H1 (cell line): ENCODE data around the gene SIRT3. TPM values are rescaled to one million over a fixed set of nuclear protein-coding genes. Genes with fewer than 3 reads are reported as not detected.

Experiments
- CTCF ChIA-PET: fragments of 300-600 bp; sonication (Branson Sonifier 250); formaldehyde crosslinking; loops from one replicate; lab custom pipeline; 2021; ENCODE audit not compliant: partially characterized antibody; lab: Charles Lee
- POLR2A ChIA-PET: fragments of 300-600 bp; sonication (Branson Sonifier 250); formaldehyde crosslinking; loops from one replicate; lab custom pipeline; 2021; ENCODE audit warnings: inconsistent platforms; ENCODE audit not compliant: partially characterized antibody; lab: Charles Lee
- DNase-seq, 2 experiments: peaks; one replicate each; pipeline versions ENCODE4 v3.0.0 to v3.0.0-alpha.2; 2010 to 2022; ENCODE audit warnings: low spot score in 2 of 2, low read depth in 1 of 2, mixed read lengths in 1 of 2
- FAIRE-seq: peaks from 2 replicates; lab custom pipeline; 2011; peaks lifted over from hg19 to GRCh38; lab: Jason Lieb, UNC
- H2AFZ ChIP-seq: 2 replicates; pipeline ENCODE4 v1.8.1; 2012; ENCODE audit warnings: low read length, inconsistent platforms
- H2AK5ac ChIP-seq: 2 replicates; pipeline ENCODE4 v1.6.1; 2013; ENCODE audit warnings: low read depth, low read length
- H2BK120ac ChIP-seq: replicated peaks from 2 replicates; pipeline ENCODE3; 2013; ENCODE audit warnings: low read depth, low read length, inconsistent platforms
- H2BK12ac ChIP-seq: 2 replicates; pipeline ENCODE4 v1.6.1; 2013; ENCODE audit warnings: low read depth, low read length
- H2BK15ac ChIP-seq: 2 replicates; pipeline ENCODE4 v1.6.1; 2013; ENCODE audit warnings: low read length
- H2BK20ac ChIP-seq: 2 replicates; pipeline ENCODE4 v1.6.1; 2013; ENCODE audit warnings: low read length
- H2BK5ac ChIP-seq: 2 replicates; pipeline ENCODE4 v1.6.1; 2013; ENCODE audit warnings: low read depth, low read length
- H3K14ac ChIP-seq: 2 replicates; pipeline ENCODE4 v1.6.1; 2013; ENCODE audit warnings: inconsistent platforms; ENCODE audit not compliant: insufficient read length
- H3K18ac ChIP-seq: 2 replicates; pipeline ENCODE4 v1.6.1; 2013; ENCODE audit warnings: low read length; ENCODE audit errors: extremely low read depth
- H3K23ac ChIP-seq: 2 replicates; pipeline ENCODE4 v1.6.1; 2013; ENCODE audit warnings: inconsistent platforms; ENCODE audit not compliant: insufficient read length
- H3K23me2 ChIP-seq: 2 replicates; pipeline ENCODE4 v1.6.1; 2013; ENCODE audit warnings: low read depth, low read length
- H3K27ac ChIP-seq: 2 replicates; pipeline ENCODE4 v1.6.1; 2011; ENCODE audit warnings: low read depth, low read length, inconsistent platforms
- H3K27me3 ChIP-seq, 4 experiments: replicated peaks in 1 of 4; 1 replicate in 1 of 4; 2 replicates in 3 of 4; pipeline versions ENCODE4 v1.6.1 to v1.8.1; 2011 to 2013; ENCODE audit warnings: low read length in 3 of 4, mild to moderate bottlenecking in 3 of 4, inconsistent platforms in 2 of 4, mixed read lengths in 2 of 4, moderate library complexity in 1 of 4; ENCODE audit not compliant: control insufficient read depth in 3 of 4, insufficient read depth in 3 of 4; ENCODE audit errors: extremely low read depth in 1 of 4
- H3K36me3 ChIP-seq, 4 experiments: 2 replicates each; pipeline versions ENCODE4 v1.6.1 to v1.8.1; 2011 to 2013; ENCODE audit warnings: mild to moderate bottlenecking in 4 of 4, low read length in 3 of 4, moderate library complexity in 2 of 4, control low read depth in 1 of 4, inconsistent platforms in 1 of 4; ENCODE audit not compliant: insufficient read depth in 4 of 4, control insufficient read depth in 2 of 4
- H3K4ac ChIP-seq: replicated peaks from 2 replicates; pipeline ENCODE3; 2013; ENCODE audit warnings: low read length, low read depth, mixed read lengths, inconsistent platforms; ENCODE audit not compliant: insufficient read length
- H3K4me1 ChIP-seq, 4 experiments: replicated peaks in 1 of 4; 1 replicate in 1 of 4; 2 replicates in 3 of 4; pipeline versions ENCODE4 v1.6.1 to v1.8.1; 2011 to 2013; ENCODE audit warnings: low read length in 3 of 4, inconsistent platforms in 2 of 4, mixed read lengths in 1 of 4; ENCODE audit not compliant: insufficient read depth in 4 of 4, control insufficient read depth in 3 of 4
- H3K4me2 ChIP-seq, 2 experiments: 2 replicates each; pipeline versions ENCODE4 v1.6.1 to v1.8.1; 2011 to 2013; ENCODE audit warnings: low read depth in 2 of 2, low read length in 2 of 2, control low read depth in 1 of 2, inconsistent platforms in 1 of 2, mild to moderate bottlenecking in 1 of 2; ENCODE audit not compliant: insufficient read depth in 1 of 2
- H3K4me3 ChIP-seq, 4 experiments: fragments of 200-600, 300-600 bp in 1 of 4; sonication (generic), shearing (Covaris generic), sonication (Bioruptor Twin) in 1 of 4; 2 replicates each; pipeline versions ENCODE4 v1.5.1 to v1.8.1; 2011 to 2016; ENCODE audit warnings: low read length in 4 of 4, low read depth in 3 of 4, control low read depth in 2 of 4, inconsistent platforms in 2 of 4, mild to moderate bottlenecking in 2 of 4, mixed read lengths in 1 of 4, moderate library complexity in 1 of 4; ENCODE audit not compliant: insufficient read depth in 2 of 4; ENCODE audit errors: extremely low read depth in 1 of 4
- H3K56ac ChIP-seq: replicated peaks from 2 replicates; pipeline ENCODE3; 2013; ENCODE audit warnings: low read depth, mild to moderate bottlenecking, mixed read lengths, low read length, inconsistent platforms; ENCODE audit not compliant: insufficient read length
- H3K79me1 ChIP-seq: 2 replicates; pipeline ENCODE4 v1.6.1; 2013; ENCODE audit warnings: low read depth, low read length, control low read depth
- H3K79me2 ChIP-seq, 2 experiments: 2 replicates each; pipeline versions ENCODE4 v1.6.1 to v1.8.1; 2012 to 2013; ENCODE audit warnings: low read length in 2 of 2, mild to moderate bottlenecking in 2 of 2, inconsistent platforms in 1 of 2; ENCODE audit not compliant: insufficient read depth in 2 of 2, control insufficient read depth in 1 of 2
- H3K9ac ChIP-seq, 4 experiments: replicated peaks in 1 of 4; 1 replicate in 1 of 4; 2 replicates in 3 of 4; pipeline versions ENCODE4 v1.6.1 to v1.8.1; 2011 to 2013; ENCODE audit warnings: low read depth in 3 of 4, low read length in 3 of 4, control low read depth in 2 of 4, mild to moderate bottlenecking in 2 of 4, moderate library complexity in 2 of 4, inconsistent platforms in 1 of 4; ENCODE audit errors: extremely low read depth in 1 of 4
- H3K9me3 ChIP-seq, 2 experiments: 2 replicates each; pipeline versions ENCODE4 v1.6.1 to v1.8.1; 2012 to 2013; ENCODE audit warnings: mild to moderate bottlenecking in 2 of 2, moderate library complexity in 2 of 2, control low read depth in 1 of 2, inconsistent platforms in 1 of 2, low read depth in 1 of 2, low read length in 1 of 2, mixed read lengths in 1 of 2; ENCODE audit not compliant: insufficient read depth in 2 of 2
- H4K20me1 ChIP-seq, 2 experiments: replicated peaks in 1 of 2; 2 replicates each; pipeline versions ENCODE3 to v1.8.1; 2011 to 2013; ENCODE audit warnings: inconsistent platforms in 2 of 2, low read length in 2 of 2, mild to moderate bottlenecking in 1 of 2; ENCODE audit not compliant: insufficient read depth in 2 of 2, control insufficient read depth in 1 of 2
- H4K5ac ChIP-seq: 2 replicates; pipeline ENCODE4 v1.6.1; 2013; ENCODE audit warnings: low read length, low read depth, mixed read lengths, inconsistent platforms; ENCODE audit not compliant: insufficient read length
- H4K8ac ChIP-seq: 2 replicates; pipeline ENCODE4 v1.8.0; 2013; ENCODE audit warnings: mild to moderate bottlenecking, moderate library complexity, low read length, inconsistent platforms; ENCODE audit not compliant: insufficient read depth; ENCODE audit errors: extremely low read depth
- H4K91ac ChIP-seq: replicated peaks from 2 replicates; pipeline ENCODE3; 2013; ENCODE audit warnings: low read length, mixed read lengths, inconsistent platforms; ENCODE audit not compliant: insufficient read length
- CHD1 ChIP-seq: IDR thresholded peaks from 2 replicates; pipeline ENCODE4 v1.6.1; 2012; ENCODE audit warnings: low read depth, low read length, improper control_type of control experiment
- EGR1 ChIP-seq: IDR thresholded peaks from 2 replicates; pipeline ENCODE4 v1.6.1; 2011; ENCODE audit warnings: low read depth, low read length, borderline replicate concordance
- JUN ChIP-seq: IDR thresholded peaks from 2 replicates; pipeline ENCODE4 v1.6.1; 2011; ENCODE audit warnings: low read depth, mild to moderate bottlenecking, improper control_type of control experiment, low read length
- JUND ChIP-seq: IDR thresholded peaks from 2 replicates; pipeline ENCODE4 v1.6.1; 2011; ENCODE audit warnings: mild to moderate bottlenecking, improper control_type of control experiment, low read length
- RFX5 ChIP-seq: IDR thresholded peaks from 2 replicates; pipeline ENCODE4 v1.6.1; 2011; ENCODE audit warnings: low read depth, low read length, improper control_type of control experiment, borderline replicate concordance
- RNF2 ChIP-seq: fragments of 200-900, 300-1000 bp; sonication (generic); IDR thresholded peaks from 2 replicates; pipeline ENCODE4 v1.7.1; 2016; ENCODE audit warnings: borderline replicate concordance, low read depth, mild to moderate bottlenecking, antibody characterized with exemption, low read length; ENCODE audit not compliant: poor library complexity, severe bottlenecking; ENCODE audit errors: missing control alignments
- RXRA ChIP-seq: IDR thresholded peaks from 2 replicates; pipeline ENCODE4 v1.6.1; 2011; ENCODE audit warnings: low read depth, mild to moderate bottlenecking, low read length, moderate library complexity; ENCODE audit not compliant: insufficient read depth
- TAF7 ChIP-seq: optimal IDR thresholded peaks from 2 replicates; pipeline ENCODE3; 2011; ENCODE audit warnings: low read depth, mild to moderate bottlenecking, inconsistent platforms, low read length, moderate library complexity, borderline replicate concordance
- WGBS, 2 experiments: shearing (Covaris generic) in 1 of 2; methylation state at CpG; one replicate each; pipeline versions ENCODE4 v1.1.6 to v1.1.7; 2013 to 2015; ENCODE audit warnings: low lambda C conversion rate in 2 of 2, mixed read lengths in 2 of 2, inconsistent platforms in 1 of 2, low coverage in 1 of 2, missing lambda C conversion rate in 1 of 2; ENCODE audit not compliant: insufficient replicate concordance in 2 of 2, insufficient coverage in 1 of 2, insufficient read length in 1 of 2; ENCODE audit errors: extremely low coverage in 1 of 2, missing lambda C conversion rate in 1 of 2; 5-methylcytosine and 5-hydroxymethylcytosine counted together
- polyA plus RNA-seq, 7 experiments: library from polyadenylated mRNA; depleted of rRNA in 3 of 7; stranded (reverse) in 5 of 7; unstranded in 2 of 7; fragments of >200 nt in 5 of 7; fragments of 200-250 nt in 2 of 7; gene quantifications; 1 replicate in 5 of 7; 2 replicates in 1 of 7; 4 replicates in 1 of 7; pipeline versions ENCODE4 v1.2.1 to v1.2.3, GENCODE V29; 2011 to 2013; ENCODE audit warnings: missing spikeins in 2 of 7, mixed read lengths in 2 of 7
- total RNA-seq: library from RNA; stranded (reverse); fragmentation: NEBNext Ultra II Directional; extraction: Animal tissue kit (Norgen Biotek cat#: 25700); gene quantifications from 2 replicates; pipeline ENCODE4 v1.2.1, GENCODE V29; 2021
- TF ChIP-seq, protein P1 (sequence below): IDR thresholded peaks from 2 replicates; pipeline ENCODE4 v1.6.1; 2012; ENCODE audit warnings: low read length, inconsistent platforms

The SIRT3 gene
- total and polyA plus RNA-seq, 2 of the 8 experiments (the other 6 are each of a cell fraction or from before 2014, with no cell fraction given): 14.3 to 21.6 TPM

DNA sequence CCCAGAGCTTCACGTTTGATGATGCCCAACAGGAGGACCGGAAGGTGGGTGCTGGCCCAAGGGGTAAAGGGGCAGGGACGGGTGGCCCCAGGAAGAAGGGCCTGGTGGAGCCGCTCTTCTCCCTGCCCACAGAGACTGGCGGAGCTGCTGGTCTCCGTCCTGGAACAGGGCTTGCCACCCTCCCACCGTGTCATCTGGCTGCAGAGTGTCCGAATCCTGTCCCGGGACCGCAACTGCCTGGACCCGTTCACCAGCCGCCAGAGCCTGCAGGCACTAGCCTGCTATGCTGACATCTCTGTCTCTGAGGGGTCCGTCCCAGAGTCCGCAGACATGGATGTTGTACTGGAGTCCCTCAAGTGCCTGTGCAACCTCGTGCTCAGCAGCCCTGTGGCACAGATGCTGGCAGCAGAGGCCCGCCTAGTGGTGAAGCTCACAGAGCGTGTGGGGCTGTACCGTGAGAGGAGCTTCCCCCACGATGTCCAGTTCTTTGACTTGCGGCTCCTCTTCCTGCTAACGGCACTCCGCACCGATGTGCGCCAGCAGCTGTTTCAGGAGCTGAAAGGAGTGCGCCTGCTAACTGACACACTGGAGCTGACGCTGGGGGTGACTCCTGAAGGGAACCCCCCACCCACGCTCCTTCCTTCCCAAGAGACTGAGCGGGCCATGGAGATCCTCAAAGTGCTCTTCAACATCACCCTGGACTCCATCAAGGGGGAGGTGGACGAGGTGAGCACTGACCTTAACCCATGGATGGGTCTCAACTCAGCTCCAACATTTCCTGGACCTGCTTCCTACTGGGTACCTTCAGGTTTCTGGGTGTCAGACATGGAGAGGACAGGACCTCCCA, 26.6 kb downstream of the SIRT3 start:
- no peak overlapping the region for H2BK12ac ChIP-seq
- no peaks in the 10 kb centered on the region for H3K9me3 ChIP-seq
- H3K4me3 ChIP-seq: peak overlapping the region; percentile 85 to 89 (median 87)
- ChIA-PET POLR2A (interaction anchor here (1.2 to 2.3 kb wide), 6 partner anchors 9 to 146 kb away, joined by 3 to 9 read pairs (median 4); no protein-coding TSS in a partner anchor), CTCF (interaction anchor here (0.6 to 1.3 kb wide), 4 partner anchors 37 to 277 kb away, joined by 3 read pairs; partner anchors contain the start of gene B4GALNT4)
- H3K56ac ChIP-seq: no peak overlapping the region
- peaks cover 22% of the 10 kb centered on the region for H3K23me2 ChIP-seq
- H3K4ac ChIP-seq: no peak overlapping the region
- no peak overlapping the region for H3K14ac ChIP-seq
- H3K4me2 ChIP-seq: peak overlapping the region; percentile 97 to 100
- H3K18ac ChIP-seq: no peak overlapping the region
- H4K91ac ChIP-seq: no peak overlapping the region
- no peak overlapping the region for H3K23ac ChIP-seq
- no peak overlapping the region for H2BK20ac ChIP-seq
- 79% methylated on average over 24 of the region's 29 CpGs; no CpG with 5 or more reads in 1 of the 2 experiments for WGBS, 2 experiments
- no peak overlapping the region for H4K5ac ChIP-seq
- DNase-seq: no peak
- no peaks in the 10 kb centered on the region for H3K27me3 ChIP-seq
- no peak overlapping the region; the same call in 1 of the 2 replicates for H4K8ac ChIP-seq
- H2BK120ac ChIP-seq: no peak overlapping the region
- H2AFZ ChIP-seq: no peak overlapping the region
- no peak overlapping the region for H3K27ac ChIP-seq
- no peak overlapping the region for H2BK5ac ChIP-seq
- 0 out of 2 replicates have a peak overlapping the region, but pooled peaks have one; percentile 24 for H2AK5ac ChIP-seq
- H3K79me1 ChIP-seq: peaks cover 11% of the 10 kb centered on the region
- peak overlapping the region; percentile 31 to 69 (median 58); a peak in 6 of 7 replicates for H3K9ac ChIP-seq
- H3K79me2 ChIP-seq: peaks cover 0 to 31% of the 10 kb centered on the region in 2 experiments; a peak in 3 of 4 replicates
- H2BK15ac ChIP-seq: no peak overlapping the region
- peaks cover 0 to 23% (median 9%) of the 10 kb centered on the region in 4 experiments; a peak in 5 of 7 replicates for H3K4me1 ChIP-seq
- no peak for FAIRE-seq
- H3K36me3 ChIP-seq: peaks cover 32 to 53% (median 41%) of the 10 kb centered on the region in 4 experiments
- peaks cover 0 to 25% of the 10 kb centered on the region in 2 experiments for H4K20me1 ChIP-seq
- TF ChIP-seq RNF2 (no peak), EGR1 (no peak), CHD1 (no peak), TAF7 (no peak), RFX5 (no peak), RXRA (no peak), JUND (no peak), JUN (no peak)
- TF ChIP-seq, protein P1, sequence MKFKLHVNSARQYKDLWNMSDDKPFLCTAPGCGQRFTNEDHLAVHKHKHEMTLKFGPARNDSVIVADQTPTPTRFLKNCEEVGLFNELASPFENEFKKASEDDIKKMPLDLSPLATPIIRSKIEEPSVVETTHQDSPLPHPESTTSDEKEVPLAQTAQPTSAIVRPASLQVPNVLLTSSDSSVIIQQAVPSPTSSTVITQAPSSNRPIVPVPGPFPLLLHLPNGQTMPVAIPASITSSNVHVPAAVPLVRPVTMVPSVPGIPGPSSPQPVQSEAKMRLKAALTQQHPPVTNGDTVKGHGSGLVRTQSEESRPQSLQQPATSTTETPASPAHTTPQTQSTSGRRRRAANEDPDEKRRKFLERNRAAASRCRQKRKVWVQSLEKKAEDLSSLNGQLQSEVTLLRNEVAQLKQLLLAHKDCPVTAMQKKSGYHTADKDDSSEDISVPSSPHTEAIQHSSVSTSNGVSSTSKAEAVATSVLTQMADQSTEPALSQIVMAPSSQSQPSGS: no peak
